Choroid plexus epithelial cell (primary cell): ENCODE results near the gene EPG5.
"Not testable (repeated sequence)": the region's sequence is repeated elsewhere in the genome, so short reads cannot be mapped to it uniquely, and the experiment has no call there.

ENCODE experiments used
- DNase-seq: peaks from one replicate; pipeline ENCODE4 v3.0.0-alpha.2; 2010; ENCODE audit warnings: low read depth
- H3K4me3 ChIP-seq: 2 replicates; pipeline ENCODE4 v1.5.1; 2011; ENCODE audit warnings: low read depth, mild to moderate bottlenecking, control low read depth, low read length, moderate library complexity
- CTCF ChIP-seq: conservative IDR thresholded peaks from 2 replicates; pipeline ENCODE4 v1.5.1; 2011; ENCODE audit warnings: low read depth, mild to moderate bottlenecking, control low read depth, inconsistent platforms, low read length, moderate library complexity

EPG5 gene

GRCh38 chr18:45835057-45835636 lies 132.0 kb downstream of the EPG5 start:
- no peak overlapping the region for H3K4me3 ChIP-seq
- no peak for DNase-seq
- no peak for TF ChIP-seq CTCF

GRCh38 chr18:45834306-45834705 lies 132.8 kb downstream of the EPG5 start:
- no peak overlapping the region for H3K4me3 ChIP-seq
- no peak for TF ChIP-seq CTCF
- DNase-seq: no peak

GRCh38 chr18:45833846-45834245 lies 133.3 kb downstream of the EPG5 start:
- no peak for DNase-seq
- no peak overlapping the region for H3K4me3 ChIP-seq
- no peak for TF ChIP-seq CTCF

- no peak for DNase-seq
- TF ChIP-seq CTCF: no peak
- no peak overlapping the region for H3K4me3 ChIP-seq
Observed at GRCh38 chr18:45830917-45831316, 136.2 kb downstream of the EPG5 start.

GRCh38 chr18:45829855-45830254 lies 137.3 kb downstream of the EPG5 start:
- no peak for TF ChIP-seq CTCF

GRCh38 chr18:45828917-45829811 lies 138.0 kb downstream of the EPG5 start:
- no peak for TF ChIP-seq CTCF
- no peak overlapping the region for H3K4me3 ChIP-seq
- DNase-seq: no peak

More at GRCh38 chr18:45829855-45830254, 137.3 kb downstream of the EPG5 start:
- no peak overlapping the region for H3K4me3 ChIP-seq
- DNase-seq: no peak

GRCh38 chr18:45826716-45827115 lies 140.4 kb downstream of the EPG5 start:
- H3K4me3 ChIP-seq, DNase-seq: not testable (repeated sequence)
